Effector memory CD8-positive, alpha-beta T cell (primary cell): ENCODE measurements around the gene PLIN5.
"Not testable (repeated sequence)": the region's sequence is repeated elsewhere in the genome, so short reads cannot be mapped to it uniquely, and the experiment has no call there.

Experiments used
- ATAC-seq: fragments of 150-1000 bp; cut with Tn5 transposase; replicated peaks from 2 replicates; pipeline ENCODE4 v1.10.0; 2021; ENCODE audit warnings: mild to moderate bottlenecking, moderate library complexity
- DNase-seq, 3 experiments: peaks; one replicate each; pipeline ENCODE4 v3.0.0; 2021
- H3K27ac Mint-ChIP-seq, 2 donors: one replicate each; pipeline ENCODE4 v1.8.0; 2022; ENCODE audit warnings: mild to moderate bottlenecking in 2 of 2, mixed read lengths in 2 of 2, moderate library complexity in 2 of 2
- H3K27me3 Mint-ChIP-seq, 2 donors: one replicate each; pipeline ENCODE4 v1.8.0; 2022; ENCODE audit warnings: mixed read lengths in 2 of 2
- H3K36me3 Mint-ChIP-seq: one replicate; pipeline ENCODE4 v1.8.0; 2022; ENCODE audit warnings: mild to moderate bottlenecking, moderate library complexity, mixed read lengths; ENCODE audit not compliant: insufficient read depth
- H3K4me1 Mint-ChIP-seq, 2 donors: one replicate each; pipeline ENCODE4 v1.8.0; 2022; ENCODE audit warnings: low read depth in 2 of 2, mixed read lengths in 2 of 2
- H3K4me3 Mint-ChIP-seq, 2 donors: one replicate each; pipeline ENCODE4 v1.8.0; 2022; ENCODE audit warnings: mild to moderate bottlenecking in 2 of 2, mixed read lengths in 2 of 2, moderate library complexity in 2 of 2
- H3K9me3 Mint-ChIP-seq, 2 donors: one replicate each; pipeline ENCODE4 v1.8.0; 2022; ENCODE audit warnings: mixed read lengths in 2 of 2

The PLIN5 gene

DNA sequence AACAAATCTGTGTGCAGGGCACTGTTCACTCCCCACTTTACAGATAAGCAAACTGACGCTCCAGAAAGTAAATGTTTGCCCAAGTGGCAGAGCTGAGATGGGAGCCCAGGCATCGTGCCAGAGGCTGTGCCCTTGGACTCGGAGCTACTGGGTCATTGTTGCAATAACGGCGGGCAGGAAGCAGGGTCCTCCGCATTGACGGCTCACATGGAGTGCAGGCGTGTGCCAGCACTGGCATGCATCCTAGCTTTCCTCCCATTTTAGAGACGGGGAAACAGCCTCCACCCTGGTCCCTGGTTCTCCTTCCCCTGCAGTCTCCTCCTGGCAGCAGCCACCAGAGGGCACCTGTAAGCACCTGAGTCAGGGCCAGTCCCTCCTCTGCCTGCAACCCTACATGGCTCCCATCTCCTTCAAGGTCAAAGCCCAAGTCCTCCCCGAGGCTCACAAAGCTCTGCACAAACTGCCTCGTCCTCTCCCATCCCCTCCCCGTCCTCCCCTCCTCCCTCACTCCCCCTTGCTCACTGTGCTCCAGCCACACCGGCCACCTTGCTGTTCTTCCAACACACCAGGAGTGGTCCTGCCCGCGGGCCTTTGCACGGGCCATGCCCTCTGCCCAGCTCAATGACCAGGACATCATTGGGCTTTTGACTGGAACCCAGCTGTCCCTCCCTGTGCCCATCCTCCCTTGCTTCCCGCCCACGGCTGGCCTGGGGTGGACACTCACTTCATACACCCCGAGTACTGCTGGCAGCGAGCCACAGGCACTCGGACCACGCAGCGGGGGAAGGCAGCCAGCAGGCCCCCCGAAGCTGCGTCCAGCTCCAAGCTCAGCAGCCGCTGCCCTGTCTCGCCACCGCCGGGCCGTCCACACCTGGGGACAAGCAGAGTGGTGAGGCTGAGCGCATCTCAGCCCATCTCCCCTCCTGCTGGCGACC, 12.5 kb upstream of the PLIN5 start:
- no peaks in the 10 kb centered on the region for H3K36me3 Mint-ChIP-seq
- peaks cover 0 to 3% of the 10 kb centered on the region in 2 donors for H3K9me3 Mint-ChIP-seq
- H3K4me3 Mint-ChIP-seq: no peak overlapping the region
- H3K4me1 Mint-ChIP-seq: no peaks in the 10 kb centered on the region
- H3K27ac Mint-ChIP-seq: no peak overlapping the region
- DNase-seq: no peak
- peaks cover 13 to 21% of the 10 kb centered on the region in 2 donors for H3K27me3 Mint-ChIP-seq
- no peak for ATAC-seq

- no peak overlapping the region for H3K27ac Mint-ChIP-seq
Measured at GRCh38 chr19:4543842-4544647, 9.0 kb upstream of the PLIN5 start.

DNA sequence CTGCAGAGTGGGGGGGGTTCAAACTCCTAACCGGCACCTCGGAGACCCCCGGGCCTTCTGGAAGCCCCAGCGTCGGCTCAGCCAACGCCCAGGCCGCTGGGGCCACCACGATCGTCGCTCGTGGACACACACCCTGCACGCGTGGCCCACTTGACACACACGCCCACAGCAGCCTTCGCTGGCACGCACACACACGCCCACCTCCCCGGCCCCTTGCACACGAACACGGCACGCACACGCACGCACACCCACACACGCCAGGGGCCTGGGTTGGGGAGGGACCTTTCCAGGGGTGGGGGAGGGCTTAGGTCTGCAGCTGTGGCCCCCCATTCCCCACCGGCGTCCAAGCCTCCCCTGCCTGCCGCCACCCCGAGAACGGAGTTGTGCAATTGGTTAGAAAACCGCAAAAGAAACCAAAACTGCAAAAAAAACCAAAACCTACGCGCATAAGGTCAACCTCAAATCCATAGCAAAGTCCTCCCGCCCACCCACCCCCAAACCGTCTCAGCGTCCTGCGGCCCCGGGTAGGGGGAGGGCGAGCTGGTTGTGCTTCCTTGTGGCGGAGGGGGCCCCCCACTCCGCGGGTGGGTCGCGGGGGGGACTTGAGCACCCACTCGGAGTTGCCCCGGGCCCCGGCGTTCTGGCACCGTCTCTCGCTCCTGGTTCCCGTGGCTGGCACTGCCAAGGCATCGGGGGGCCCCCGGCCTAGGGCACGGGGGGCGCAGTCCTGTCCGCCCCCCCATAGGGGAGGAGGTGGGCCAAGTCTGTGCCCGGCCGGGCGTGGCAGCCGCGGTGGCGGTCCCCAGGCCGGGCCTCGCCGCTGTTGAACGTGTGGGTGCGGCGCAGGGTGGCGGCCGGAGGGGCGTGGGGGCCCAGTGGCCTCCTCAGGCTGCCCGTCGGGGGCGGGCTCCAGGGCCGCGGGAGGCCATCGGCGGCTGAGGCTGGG, 8.1 kb upstream of the PLIN5 start:
- ATAC-seq (no peak), DNase-seq (no peak)
- H3K4me3 Mint-ChIP-seq: no peak overlapping the region
- no peaks in the 10 kb centered on the region for H3K36me3 Mint-ChIP-seq
- peaks cover 0 to 32% of the 10 kb centered on the region in 2 donors for H3K27me3 Mint-ChIP-seq
- no peak overlapping the region for H3K27ac Mint-ChIP-seq
- H3K9me3 Mint-ChIP-seq: no peaks in the 10 kb centered on the region
- H3K4me1 Mint-ChIP-seq: peaks cover 0 to 3% of the 10 kb centered on the region in 2 donors

More at GRCh38 chr19:4543842-4544647, 9.0 kb upstream of the PLIN5 start:
- Mint-ChIP-seq H3K36me3 (no peaks in the 10 kb centered on the region), H3K4me3 (no peak overlapping the region), H3K4me1 (peaks cover 0 to 3% of the 10 kb centered on the region in 2 donors), H3K27me3 (peaks cover 0 to 25% of the 10 kb centered on the region in 2 donors), H3K9me3 (no peaks in the 10 kb centered on the region)
- ATAC-seq (no peak), DNase-seq (no peak)

- not testable (repeated sequence) for H3K4me3 Mint-ChIP-seq, H3K9me3 Mint-ChIP-seq, DNase-seq, H3K36me3 Mint-ChIP-seq, H3K27ac Mint-ChIP-seq, H3K4me1 Mint-ChIP-seq, ATAC-seq
- peaks cover 0 to 34% of the 10 kb centered on the region in 2 donors for H3K27me3 Mint-ChIP-seq
Measured at GRCh38 chr19:4541806-4542145, 6.8 kb upstream of the PLIN5 start.

- H3K27ac Mint-ChIP-seq: no peak overlapping the region
- H3K4me1 Mint-ChIP-seq: peaks cover 0 to 3% of the 10 kb centered on the region in 2 donors
Measured at GRCh38 chr19:4541114-4541805, 6.2 kb upstream of the PLIN5 start.

GRCh38 chr19:4539693-4540581, 4.9 kb upstream of the PLIN5 start, which contains the start of gene LRG1:
Gene LRG1, minus strand, starts transcription at chr19:4540036. Its CDS starts 23 bp downstream, at chr19:4540013.
- no peak within 1 kb of the TSS for H3K27ac Mint-ChIP-seq
- H3K9me3 Mint-ChIP-seq: no peaks in the 10 kb centered on the region
- DNase-seq (no peak), ATAC-seq (no peak)
- H3K27me3 Mint-ChIP-seq: peaks cover 6 to 46% of the 10 kb centered on the region in 2 donors
- H3K4me3 Mint-ChIP-seq: no peak within 1 kb of the TSS
- H3K36me3 Mint-ChIP-seq: peaks cover 4% of the 10 kb centered on the region
- peaks cover 0 to 3% of the 10 kb centered on the region in 2 donors for H3K4me1 Mint-ChIP-seq

More at GRCh38 chr19:4541114-4541805, 6.2 kb upstream of the PLIN5 start:
- H3K4me3 Mint-ChIP-seq: no peak overlapping the region
- H3K9me3 Mint-ChIP-seq: no peaks in the 10 kb centered on the region
- DNase-seq (no peak), ATAC-seq (no peak)
- peaks cover under 1% of the 10 kb centered on the region for H3K36me3 Mint-ChIP-seq
- peaks cover 0 to 36% of the 10 kb centered on the region in 2 donors for H3K27me3 Mint-ChIP-seq

DNA sequence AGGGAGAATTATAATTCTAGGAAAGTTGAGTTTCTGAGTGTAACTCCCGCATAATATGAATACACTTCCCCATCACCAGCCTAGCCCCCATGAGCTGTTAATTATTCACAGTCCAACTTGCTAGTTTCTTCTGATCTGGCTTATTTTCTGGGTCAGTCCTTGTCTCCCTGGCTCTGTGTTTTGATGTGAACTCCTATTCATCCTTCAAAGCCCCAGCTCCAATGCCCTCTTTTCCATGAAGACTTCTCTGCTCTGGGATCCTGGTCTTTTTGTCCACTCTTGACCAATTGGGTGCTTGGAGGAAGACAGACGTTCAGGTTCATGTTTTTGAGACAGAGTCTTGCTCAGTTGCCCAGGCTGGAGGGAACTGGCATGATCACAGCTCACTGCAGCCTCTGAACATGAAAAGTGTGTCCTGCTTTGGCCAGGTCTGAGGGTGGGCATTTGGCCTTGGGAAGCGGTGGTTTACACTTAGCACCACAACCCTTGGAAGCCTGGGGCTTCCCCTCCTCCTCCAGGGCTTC, 4.2 kb upstream of the PLIN5 start:
- peaks cover 6 to 46% of the 10 kb centered on the region in 2 donors for H3K27me3 Mint-ChIP-seq
- peaks cover 0 to 3% of the 10 kb centered on the region in 2 donors for H3K4me1 Mint-ChIP-seq
- H3K4me3 Mint-ChIP-seq: no peak overlapping the region
- ATAC-seq (no peak), DNase-seq (no peak)
- H3K27ac Mint-ChIP-seq: no peak overlapping the region
- no peaks in the 10 kb centered on the region for H3K9me3 Mint-ChIP-seq
- peaks cover 4% of the 10 kb centered on the region for H3K36me3 Mint-ChIP-seq

GRCh38 chr19:4538601-4538954, 3.6 kb upstream of the PLIN5 start:
- no peak for DNase-seq
- Mint-ChIP-seq H3K4me3 (no peak overlapping the region), H3K27ac (no peak overlapping the region), H3K27me3 (peaks cover 6 to 51% of the 10 kb centered on the region in 2 donors), H3K36me3 (peaks cover 4% of the 10 kb centered on the region), H3K4me1 (peaks cover 0 to 3% of the 10 kb centered on the region in 2 donors), H3K9me3 (no peaks in the 10 kb centered on the region)
- no peak for ATAC-seq

GRCh38 chr19:4537953-4538600, 3.1 kb upstream of the PLIN5 start:
- H3K27me3 Mint-ChIP-seq: peaks cover 6 to 56% of the 10 kb centered on the region in 2 donors
- no peak overlapping the region for H3K27ac Mint-ChIP-seq

DNA sequence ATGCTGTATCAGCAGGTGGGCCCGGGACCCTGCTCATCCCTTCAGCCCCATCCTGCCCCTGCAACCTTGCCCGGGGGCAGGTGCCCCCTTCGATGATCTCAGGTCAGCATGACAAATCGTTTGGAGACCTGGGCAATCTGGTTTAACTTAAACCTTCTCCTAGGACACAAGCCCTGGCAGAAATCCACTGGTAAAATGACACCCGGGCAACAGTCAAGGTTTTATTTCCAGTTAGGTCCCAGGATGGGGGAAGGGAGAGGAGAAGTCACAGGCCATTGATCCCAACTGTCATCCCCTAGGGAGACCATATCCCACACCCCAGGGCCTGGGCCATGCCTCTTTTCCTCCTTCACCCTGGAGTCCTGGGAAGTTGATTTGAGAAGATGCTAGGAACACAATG, 1.8 kb upstream of the PLIN5 start:
- H3K27ac Mint-ChIP-seq: no peak overlapping the region
- DNase-seq (no peak), ATAC-seq (no peak)
- H3K4me1 Mint-ChIP-seq: peaks cover 0 to 3% of the 10 kb centered on the region in 2 donors
- peaks cover 4% of the 10 kb centered on the region for H3K36me3 Mint-ChIP-seq
- no peak overlapping the region for H3K4me3 Mint-ChIP-seq
- H3K9me3 Mint-ChIP-seq: no peaks in the 10 kb centered on the region
- H3K27me3 Mint-ChIP-seq: peaks cover 6 to 57% of the 10 kb centered on the region in 2 donors

More at GRCh38 chr19:4537953-4538600, 3.1 kb upstream of the PLIN5 start:
- H3K4me1 Mint-ChIP-seq: peaks cover 0 to 3% of the 10 kb centered on the region in 2 donors
- ATAC-seq (no peak), DNase-seq (no peak)
- no peak overlapping the region for H3K4me3 Mint-ChIP-seq
- H3K36me3 Mint-ChIP-seq: peaks cover 4% of the 10 kb centered on the region
- no peaks in the 10 kb centered on the region for H3K9me3 Mint-ChIP-seq

- Mint-ChIP-seq H3K9me3 (no peaks in the 10 kb centered on the region), H3K27ac (no peak overlapping the region), H3K27me3 (peaks cover 6 to 50% of the 10 kb centered on the region in 2 donors), H3K4me3 (no peak overlapping the region), H3K36me3 (peaks cover 4% of the 10 kb centered on the region), H3K4me1 (no peaks in the 10 kb centered on the region)
- DNase-seq: no peak
- ATAC-seq: no peak
Measured at GRCh38 chr19:4533835-4534424, 1.1 kb downstream of the PLIN5 start.
